Chondrocyte (in vitro differentiated cells): Measurements from ENCODE around the gene ECHDC1. TPM values are rescaled to one million over a fixed set of nuclear protein-coding genes. Genes with fewer than 3 reads are reported as not detected.

Source experiments
- DNase-seq: peaks from one replicate; pipeline ENCODE4 v3.0.0; 2021; ENCODE audit warnings: mixed read lengths, low spot score
- H3K27ac Mint-ChIP-seq: one replicate; pipeline ENCODE4 v1.8.0; 2021; ENCODE audit warnings: mild to moderate bottlenecking, moderate library complexity, mixed read lengths; ENCODE audit not compliant: unreplicated experiment
- H3K27me3 Mint-ChIP-seq: 2 replicates; pipeline ENCODE4 v1.8.0; 2021; ENCODE audit warnings: low read depth, mixed read lengths
- H3K36me3 Mint-ChIP-seq: 2 replicates; pipeline ENCODE4 v1.8.0; 2021; ENCODE audit warnings: low read depth, mixed read lengths
- H3K4me1 Mint-ChIP-seq: 2 replicates; pipeline ENCODE4 v1.8.0; 2021; ENCODE audit warnings: low read depth, mild to moderate bottlenecking, mixed read lengths
- H3K4me3 Mint-ChIP-seq: one replicate; pipeline ENCODE4 v1.8.0; 2021; ENCODE audit warnings: mild to moderate bottlenecking, moderate library complexity, mixed read lengths; ENCODE audit not compliant: unreplicated experiment
- H3K9me3 Mint-ChIP-seq: 2 replicates; pipeline ENCODE4 v1.8.0; 2021; ENCODE audit warnings: low read depth, mixed read lengths
- long read RNA-seq: library from polyadenylated mRNA; stranded (forward); transcript quantifications from one replicate; pipeline ENCODE4 v2.0.0, GENCODE V29; 2021
- total RNA-seq: library from RNA; stranded (reverse); gene quantifications from 3 replicates; pipeline ENCODE4 v1.2.1, GENCODE V29; 2021
- TF ChIP-seq, protein P1 (sequence below): fragments of 200-600 bp; sonication (generic); IDR thresholded peaks from 2 replicates; pipeline ENCODE4 v1.5.0; 2021; ENCODE audit warnings: antibody characterized with exemption, mild to moderate bottlenecking, moderate library complexity

ECHDC1 gene, protein sequence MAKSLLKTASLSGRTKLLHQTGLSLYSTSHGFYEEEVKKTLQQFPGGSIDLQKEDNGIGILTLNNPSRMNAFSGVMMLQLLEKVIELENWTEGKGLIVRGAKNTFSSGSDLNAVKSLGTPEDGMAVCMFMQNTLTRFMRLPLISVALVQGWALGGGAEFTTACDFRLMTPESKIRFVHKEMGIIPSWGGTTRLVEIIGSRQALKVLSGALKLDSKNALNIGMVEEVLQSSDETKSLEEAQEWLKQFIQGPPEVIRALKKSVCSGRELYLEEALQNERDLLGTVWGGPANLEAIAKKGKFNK
- total RNA-seq, result 35.7 to 47.4 TPM (median 40.4 TPM) in 3 replicates
- long read RNA-seq, transcript ECHDC1-210 (6 exons, 2,341 nt), result major isoform, 44 of 69 reads
- long read RNA-seq, transcript ECHDC1-203 (5 exons, 1,354 nt), result minor isoform, 5 of 69 reads
- long read RNA-seq, partial matches to known transcripts, result 6 of 69 reads
- long read RNA-seq, other reads (novel, unspliced or antisense), result 9 of 69 reads

DNA sequence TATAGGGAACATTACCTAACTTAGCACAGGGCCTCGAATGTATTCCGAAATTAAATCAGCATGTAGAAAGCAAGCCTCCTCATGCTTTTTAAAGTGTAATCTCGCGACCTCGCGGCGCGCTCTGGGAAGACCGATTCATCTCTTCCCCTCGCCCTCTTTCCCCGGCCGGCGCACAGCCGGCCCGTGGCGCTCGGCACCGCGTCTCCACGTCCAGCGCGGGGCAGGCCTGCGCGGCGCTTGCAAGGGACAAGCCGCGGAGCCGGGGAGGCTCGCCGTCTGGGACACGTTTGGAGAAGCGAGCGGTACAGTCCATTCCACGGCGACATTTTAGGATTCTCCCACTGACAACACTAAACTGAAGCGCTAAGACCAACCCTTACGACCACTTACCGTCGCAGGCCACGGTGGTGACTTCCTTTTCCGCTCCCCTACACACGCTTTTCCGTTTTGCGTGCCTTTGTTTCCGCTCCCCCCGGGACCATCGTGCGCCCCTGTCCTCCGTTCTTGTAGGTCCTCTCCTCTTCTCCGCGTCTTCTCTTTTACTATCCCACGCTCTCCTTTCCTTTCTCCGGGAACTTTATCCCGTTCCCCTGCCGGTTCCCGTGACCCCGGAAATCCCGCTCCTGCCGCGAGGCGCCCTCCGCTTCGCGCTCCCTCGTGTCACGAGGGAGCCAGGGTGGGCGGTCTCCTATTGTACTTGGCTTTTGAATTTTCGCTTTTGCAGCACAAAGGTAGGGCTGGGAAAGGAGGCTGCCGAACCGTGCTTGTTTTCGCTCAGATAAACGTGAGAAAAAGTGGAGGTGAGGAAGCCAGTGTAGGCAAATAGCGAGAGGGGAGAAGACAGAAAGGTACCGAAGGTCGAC, at the start of gene ECHDC1:
Gene ECHDC1, minus strand, starts transcription at position 664 of the 863 bp plus-strand sequence. CDS start 12,581 bp downstream, outside the sequence.
- no peak within 1 kb of the TSS for H3K4me3 Mint-ChIP-seq
- no peak within 1 kb of the TSS for H3K27ac Mint-ChIP-seq
- no peaks in the 10 kb centered on the region for H3K27me3 Mint-ChIP-seq
- no peaks in the 10 kb centered on the region for H3K36me3 Mint-ChIP-seq
- H3K4me1 Mint-ChIP-seq, result peaks cover 5% of the 10 kb centered on the region
- no peaks in the 10 kb centered on the region for H3K9me3 Mint-ChIP-seq
- TF ChIP-seq, protein P1, sequence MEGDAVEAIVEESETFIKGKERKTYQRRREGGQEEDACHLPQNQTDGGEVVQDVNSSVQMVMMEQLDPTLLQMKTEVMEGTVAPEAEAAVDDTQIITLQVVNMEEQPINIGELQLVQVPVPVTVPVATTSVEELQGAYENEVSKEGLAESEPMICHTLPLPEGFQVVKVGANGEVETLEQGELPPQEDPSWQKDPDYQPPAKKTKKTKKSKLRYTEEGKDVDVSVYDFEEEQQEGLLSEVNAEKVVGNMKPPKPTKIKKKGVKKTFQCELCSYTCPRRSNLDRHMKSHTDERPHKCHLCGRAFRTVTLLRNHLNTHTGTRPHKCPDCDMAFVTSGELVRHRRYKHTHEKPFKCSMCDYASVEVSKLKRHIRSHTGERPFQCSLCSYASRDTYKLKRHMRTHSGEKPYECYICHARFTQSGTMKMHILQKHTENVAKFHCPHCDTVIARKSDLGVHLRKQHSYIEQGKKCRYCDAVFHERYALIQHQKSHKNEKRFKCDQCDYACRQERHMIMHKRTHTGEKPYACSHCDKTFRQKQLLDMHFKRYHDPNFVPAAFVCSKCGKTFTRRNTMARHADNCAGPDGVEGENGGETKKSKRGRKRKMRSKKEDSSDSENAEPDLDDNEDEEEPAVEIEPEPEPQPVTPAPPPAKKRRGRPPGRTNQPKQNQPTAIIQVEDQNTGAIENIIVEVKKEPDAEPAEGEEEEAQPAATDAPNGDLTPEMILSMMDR, result peak; percentile 36
- no peak for DNase-seq

DNA sequence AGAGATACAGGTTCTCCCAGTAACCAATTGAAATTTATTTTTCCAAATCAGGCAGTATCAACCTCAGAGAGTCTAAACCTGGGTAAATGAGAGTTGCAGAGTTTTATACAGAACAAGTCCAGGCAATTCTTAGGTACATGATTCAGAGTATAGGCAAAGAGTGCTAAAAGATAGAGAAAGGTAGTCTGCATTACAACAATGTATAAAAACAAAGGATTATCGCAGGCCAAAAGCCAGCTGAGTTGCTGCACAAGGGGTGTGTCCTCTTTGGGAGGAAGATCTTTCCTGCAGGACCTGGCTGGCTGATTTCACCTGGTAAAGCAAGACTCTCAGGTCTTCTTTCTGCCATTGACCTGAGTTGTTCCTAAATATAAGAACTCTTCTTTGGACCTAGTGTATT, 48.9 kb upstream of the ECHDC1 start:
- TF ChIP-seq, protein P1, result no peak
- Mint-ChIP-seq H3K9me3 (no peaks in the 10 kb centered on the region), H3K36me3 (no peaks in the 10 kb centered on the region), H3K27me3 (no peaks in the 10 kb centered on the region), H3K27ac (no peak overlapping the region), H3K4me3 (no peak overlapping the region), H3K4me1 (peaks cover 8% of the 10 kb centered on the region)
- no peak for DNase-seq

DNA sequence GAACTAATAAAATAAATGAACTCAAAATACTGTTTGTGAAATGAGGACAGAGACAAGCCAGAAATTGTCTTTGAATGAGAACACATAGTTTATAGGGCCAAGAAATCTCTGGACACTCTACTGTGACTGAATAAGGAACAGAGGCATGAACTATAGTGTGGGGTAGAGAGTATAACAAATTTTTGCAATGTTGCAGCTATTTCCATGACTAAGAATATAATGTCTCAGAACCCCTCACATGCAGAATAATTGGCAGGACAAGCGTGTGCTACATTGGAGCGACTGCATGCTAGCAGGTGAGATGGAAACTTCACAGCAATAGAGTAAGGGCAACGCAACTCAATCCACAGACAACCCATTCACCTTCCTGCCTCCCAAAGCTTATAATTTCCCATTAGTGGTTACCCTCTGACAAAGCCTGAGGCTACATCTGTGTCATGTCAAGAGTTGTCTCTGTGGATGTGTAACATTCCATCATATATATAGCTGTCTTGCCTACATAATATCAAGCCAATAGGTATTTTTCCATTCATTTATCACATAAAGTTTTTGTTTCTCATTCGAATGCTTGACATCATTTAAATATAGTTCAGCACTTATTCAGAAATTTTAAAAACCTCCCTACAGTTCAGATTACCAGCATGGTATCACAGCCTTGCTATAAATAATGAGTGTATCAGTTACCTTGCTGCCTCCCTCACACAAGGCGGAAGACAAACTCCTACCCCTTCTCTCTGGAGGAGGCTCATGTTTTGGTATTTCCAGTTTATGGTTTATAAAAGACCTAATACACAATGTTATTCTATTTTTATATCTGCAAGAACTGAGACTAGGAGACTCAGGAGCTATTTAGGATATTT, 47.9 kb upstream of the ECHDC1 start:
- H3K4me1 Mint-ChIP-seq, result peaks cover 8% of the 10 kb centered on the region
- no peaks in the 10 kb centered on the region for H3K9me3 Mint-ChIP-seq
- no peak for DNase-seq
- H3K27me3 Mint-ChIP-seq, result no peaks in the 10 kb centered on the region
- H3K36me3 Mint-ChIP-seq, result no peaks in the 10 kb centered on the region
- no peak overlapping the region for H3K27ac Mint-ChIP-seq
- no peak overlapping the region for H3K4me3 Mint-ChIP-seq
- TF ChIP-seq, protein P1, result no peak

DNA sequence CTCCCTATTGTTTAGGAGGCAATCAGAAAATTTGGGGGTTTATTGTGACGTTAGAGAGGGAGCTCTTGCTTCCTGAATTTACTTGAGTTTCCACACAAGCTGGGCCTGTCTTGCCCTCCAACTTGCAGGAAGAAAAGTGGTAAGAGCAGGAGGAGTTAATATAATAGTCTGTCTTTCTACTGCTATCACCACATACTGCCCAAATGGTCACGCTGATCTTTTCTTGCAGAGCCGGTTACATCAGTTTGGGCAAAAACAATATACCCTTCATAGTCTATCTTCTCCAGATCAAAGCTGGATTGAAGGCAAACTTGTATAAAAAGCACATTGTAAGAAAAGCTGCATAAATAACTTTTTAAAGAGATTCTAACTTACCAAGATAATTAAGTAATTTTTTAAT, 46.3 kb upstream of the ECHDC1 start:
- Mint-ChIP-seq H3K27me3 (no peaks in the 10 kb centered on the region), H3K27ac (no peak overlapping the region), H3K4me3 (no peak overlapping the region), H3K36me3 (no peaks in the 10 kb centered on the region), H3K9me3 (no peaks in the 10 kb centered on the region), H3K4me1 (peaks cover 8% of the 10 kb centered on the region)
- DNase-seq, result no peak
- TF ChIP-seq, protein P1, result no peak
